K562 (cell line): ENCODE data around the gene SLC25A26. TPM values are rescaled to one million over a fixed set of nuclear protein-coding genes. Genes with fewer than 3 reads are reported as not detected.

Source experiments
- ATAC-seq: fragments of 200-7000 bp; cut with Tn5 transposase; 3 replicates; pipeline ENCODE4 v1.9.1; 2020; ENCODE audit warnings: moderate library complexity
- BruUV-seq: library from RNA; stranded (reverse); fragments of 400-500 nt; replicated peaks from 2 replicates; lab custom pipeline; 2021; lab: Mats Ljungman, UMichigan
- CTCF ChIA-PET: fragments of 300-600 bp; formaldehyde crosslinking; extraction: SDS; loops from one replicate; lab custom pipeline; 2021; ENCODE audit warnings: low intra/inter-chr PET ratio; lab: Yijun Ruan, JAX
- POLR2A ChIA-PET: fragments of 300-600, 350-650 bp; sonication (Branson Sonifier 250); formaldehyde crosslinking; extraction: SDS; loops from one replicate; lab custom pipeline; 2021; ENCODE audit warnings: antibody characterized with exemption, inconsistent platforms; lab: Yijun Ruan, JAX
- DNase-seq, 4 experiments: peaks; one replicate each; pipeline versions ENCODE4 v3.0.0 to v3.0.0-alpha.2; 2011 to 2018; ENCODE audit warnings: low spot score in 3 of 4, mixed read lengths in 3 of 4; ENCODE audit errors: extremely low read depth in 1 of 4
- FAIRE-seq: peaks from 2 replicates; lab custom pipeline; 2011; peaks lifted over from hg19 to GRCh38; lab: Jason Lieb, UNC
- H2AFZ ChIP-seq: 2 replicates; pipeline ENCODE4 v1.6.0; 2011; ENCODE audit warnings: low read depth, low read length, control low read depth, inconsistent platforms
- H3K27ac ChIP-seq: fragments of 200-600 bp; 3 replicates; pipeline ENCODE4 v1.8.0; 2011; ENCODE audit warnings: low read depth, mild to moderate bottlenecking, control low read depth, inconsistent platforms, low read length, moderate library complexity, mixed read lengths; ENCODE audit errors: extremely low read depth
- H3K27me3 ChIP-seq, 2 experiments: fragments of 300-600 bp in 1 of 2; 2 replicates in 1 of 2; 3 replicates in 1 of 2; pipeline versions ENCODE4 v1.6.0 to v1.8.0; 2011; ENCODE audit warnings: inconsistent platforms in 2 of 2, low read length in 2 of 2, mild to moderate bottlenecking in 1 of 2, mixed read lengths in 1 of 2, moderate library complexity in 1 of 2; ENCODE audit not compliant: control insufficient read depth in 2 of 2, insufficient read depth in 2 of 2
- H3K36me3 ChIP-seq: fragments of 300-600 bp; 3 replicates; pipeline ENCODE4 v1.8.0; 2011; ENCODE audit warnings: mild to moderate bottlenecking, low read length, inconsistent platforms; ENCODE audit not compliant: control insufficient read depth, insufficient read depth
- H3K4me1 ChIP-seq, 2 experiments: fragments of 200-600 bp in 1 of 2; replicated peaks in 1 of 2; 2 replicates in 1 of 2; 3 replicates in 1 of 2; pipeline versions ENCODE4 v1.5.1 to v1.8.0; 2011; ENCODE audit warnings: inconsistent platforms in 2 of 2, low read length in 2 of 2, mild to moderate bottlenecking in 1 of 2, mixed read lengths in 1 of 2, moderate library complexity in 1 of 2; ENCODE audit not compliant: control insufficient read depth in 2 of 2, insufficient read depth in 2 of 2
- H3K4me2 ChIP-seq: 2 replicates; pipeline ENCODE4 v1.6.1; 2011; ENCODE audit warnings: low read length, control low read depth, inconsistent platforms, mixed read lengths; ENCODE audit not compliant: insufficient read depth
- H3K4me3 ChIP-seq: fragments of 200-600 bp; sonication (generic), shearing (Covaris generic); 2 replicates; pipeline ENCODE4 v1.5.1; 2016; ENCODE audit warnings: control low read depth, inconsistent platforms
- H3K79me2 ChIP-seq: fragments of 200-600 bp; 3 replicates; pipeline ENCODE4 v1.8.0; 2011; ENCODE audit warnings: low read length, inconsistent platforms; ENCODE audit not compliant: control insufficient read depth, insufficient read depth
- H3K9ac ChIP-seq, 2 experiments: 2 replicates each; pipeline versions ENCODE4 v1.6.0 to v1.6.1; 2011; ENCODE audit warnings: low read depth in 2 of 2, low read length in 2 of 2, control low read depth in 1 of 2, inconsistent platforms in 1 of 2, mild to moderate bottlenecking in 1 of 2, mixed read lengths in 1 of 2; ENCODE audit not compliant: insufficient read depth in 1 of 2
- H3K9me1 ChIP-seq: one replicate; pipeline ENCODE4 v1.6.0; 2011; ENCODE audit warnings: inconsistent platforms, mild to moderate bottlenecking, low read length, moderate library complexity; ENCODE audit not compliant: control insufficient read depth, insufficient read depth
- H3K9me3 ChIP-seq: replicated peaks from 2 replicates; pipeline ENCODE4 v1.5.1; 2011; ENCODE audit warnings: low read depth, low read length, inconsistent platforms; ENCODE audit not compliant: control insufficient read depth, insufficient read depth
- H4K20me1 ChIP-seq: replicated peaks from 2 replicates; pipeline ENCODE4 v1.6.1; 2011; ENCODE audit warnings: low read length, inconsistent platforms, mixed read lengths; ENCODE audit not compliant: control insufficient read depth, insufficient read depth
- MAFF ChIP-seq: IDR thresholded peaks from 2 replicates; pipeline ENCODE4 v1.6.1; 2012; ENCODE audit warnings: low read length, improper control_type of control experiment
- MTF1 ChIP-seq: fragments of 250-450 bp; sonication (Bioruptor Pico); IDR thresholded peaks from 2 replicates; pipeline ENCODE4 v1.9.0; 2021; ENCODE audit warnings: moderate library complexity, mild to moderate bottlenecking, inconsistent platforms, borderline replicate concordance
- ZNF436 ChIP-seq: fragments of 250-450, 450-650 bp; sonication (Bioruptor Pico); formaldehyde crosslinking; IDR thresholded peaks from 2 replicates; pipeline ENCODE4 v1.7.0; 2020; ENCODE audit warnings: mild to moderate bottlenecking
- WGBS: fragments of 100-300 bp; shearing (Covaris generic); methylation state at CpG from one replicate; pipeline ENCODE4 v1.1.6; 2016; ENCODE audit warnings: low coverage, mixed read lengths; ENCODE audit not compliant: insufficient coverage; ENCODE audit errors: missing lambda C conversion rate; 5-methylcytosine and 5-hydroxymethylcytosine counted together
- in situ Hi-C: fragments of 300-500 bp; cut with MboI; formaldehyde crosslinking; loops from 4 replicates; pipeline ENCODE4 v1.15.0; 2018; ENCODE audit warnings: inconsistent platforms, mixed read lengths
- intact Hi-C: fragments of 100-400 bp; cut with micrococcal nuclease; formaldehyde crosslinking; loops from 2 replicates; pipeline ENCODE4 v1.14.2; 2022
- polyA plus RNA-seq, 8 experiments: library from polyadenylated mRNA; depleted of rRNA in 4 of 8; stranded (reverse) in 5 of 8; unstranded in 3 of 8; fragments of >200 nt; fragmentation: Nextera tagmentation in 2 of 8; fragmentation: Illumina TruSeq in 1 of 8; extraction: Ambion mirVana in 2 of 8; extraction: Trizol in 1 of 8; gene quantifications; 2 replicates each; pipeline versions ENCODE4 v1.2.1 to v1.2.3, GENCODE V29; 2011 to 2014; ENCODE audit warnings: inconsistent platforms in 1 of 8, missing spikeins in 1 of 8
- total RNA-seq, 7 experiments: library from RNA; depleted of rRNA in 6 of 7; stranded (reverse); fragments of >200 nt in 6 of 7; fragmentation: Illumina TruSeq in 2 of 7; extraction: Trizol in 2 of 7; gene quantifications; 2 replicates each; pipeline versions ENCODE4 v1.2.1 to v1.2.3, GENCODE V29; 2011 to 2021; ENCODE audit warnings: low replicate concordance in 1 of 7

The SLC25A26 gene
- total and polyA plus RNA-seq, 9 of the 15 experiments (the other 6 are each of a cell fraction or from before 2014, with no cell fraction given): 7.2 to 29.1 (median 12.6) TPM

- H3K27me3 ChIP-seq: peaks cover 0 to 6% of the 10 kb centered on the region in 2 experiments; a peak in 1 of 5 replicates
- ATAC-seq (no peak), DNase-seq (no peak), FAIRE-seq (no peak)
- in situ Hi-C loops (loop anchor here (10.0 kb wide), 1 partner anchor 425 kb away; no protein-coding TSS in a partner anchor), intact Hi-C loops (no loop called here)
- WGBS: 54% methylated on average over 9 of the region's 10 CpGs
- no peak overlapping the region for H3K4me3 ChIP-seq
- H3K4me2 ChIP-seq: no peak overlapping the region
- no peak overlapping the region for H3K27ac ChIP-seq
- no peaks in the 10 kb centered on the region for H3K9me1 ChIP-seq
- ChIA-PET CTCF (no interaction called here), POLR2A (no interaction called here)
- no TSS peak for BruUV-seq
- TF ChIP-seq MTF1 (CRISPR knock-in tag): no peak
- TF ChIP-seq MAFF: no peak
- TF ChIP-seq ZNF436 (CRISPR knock-in tag): no peak
- no peak overlapping the region for H2AFZ ChIP-seq
- H3K36me3 ChIP-seq: no peaks in the 10 kb centered on the region
- H4K20me1 ChIP-seq: no peaks in the 10 kb centered on the region
- H3K9ac ChIP-seq: no peak overlapping the region
- H3K9me3 ChIP-seq: no peaks in the 10 kb centered on the region
- no peaks in the 10 kb centered on the region for H3K79me2 ChIP-seq
- peaks cover 0 to 6% of the 10 kb centered on the region in 2 experiments; a peak in 3 of 5 replicates for H3K4me1 ChIP-seq
Observed at GRCh38 chr3:66399529-66400232, 178.9 kb downstream of the SLC25A26 start.
